ENCODE data around the gene CALB2. TPM values are rescaled to one million over a fixed set of nuclear protein-coding genes. Genes with fewer than 3 reads are reported as not detected.

Gene CALB2
- total RNA-seq, 1 donor from 2014 or later, result 1.6 TPM

GRCh38 chr16:71359431-71359830 lies 908 bp downstream of the CALB2 start:
- peaks cover 10% of the 10 kb centered on the region for H3K4me1 ChIP-seq
- no peak overlapping the region for H3K27ac ChIP-seq
- intact Hi-C loops (cut with DNase I), result no loop called here
- no peaks in the 10 kb centered on the region for H3K36me3 ChIP-seq
- H3K27me3 ChIP-seq (ENCODE audit: low read depth), result peaks cover 33% of the 10 kb centered on the region
- TF ChIP-seq CTCF (IDR thresholded peaks at IDR 0.05), result no peak
- no peaks in the 10 kb centered on the region for H3K9me3 ChIP-seq
- H3K4me3 ChIP-seq, result peak overlapping the region; percentile 43
- ATAC-seq, result no peak
- no peak for DNase-seq

GRCh38 chr16:71360378-71360777 lies 1.9 kb downstream of the CALB2 start:
- ATAC-seq (no peak), DNase-seq (no peak)
- TF ChIP-seq CTCF (IDR thresholded peaks at IDR 0.05), result no peak
- H3K4me1 ChIP-seq, result peaks cover 10% of the 10 kb centered on the region
- H3K9me3 ChIP-seq, result no peaks in the 10 kb centered on the region
- no peak overlapping the region for H3K27ac ChIP-seq
- H3K4me3 ChIP-seq, result no peak overlapping the region
- intact Hi-C loops (cut with DNase I), result no loop called here
- H3K27me3 ChIP-seq (ENCODE audit: low read depth), result peaks cover 33% of the 10 kb centered on the region
- H3K36me3 ChIP-seq, result no peaks in the 10 kb centered on the region

GRCh38 chr16:71364133-71364681 lies 5.7 kb downstream of the CALB2 start:
- ATAC-seq, result no peak
- DNase-seq, result no peak

GRCh38 chr16:71365021-71365420 lies 6.5 kb downstream of the CALB2 start:
- Histone ChIP-seq H3K9me3 (no peaks in the 10 kb centered on the region), H3K27me3 (ENCODE audit: low read depth) (peaks cover 6% of the 10 kb centered on the region), H3K4me3 (no peak overlapping the region), H3K27ac (no peak overlapping the region), H3K36me3 (no peaks in the 10 kb centered on the region), H3K4me1 (no peaks in the 10 kb centered on the region)
- DNase-seq (no peak), ATAC-seq (no peak)
- intact Hi-C loops (cut with DNase I), result no loop called here
- no peak for TF ChIP-seq CTCF (IDR thresholded peaks at IDR 0.05)

More at GRCh38 chr16:71364133-71364681, 5.7 kb downstream of the CALB2 start:
- intact Hi-C loops (cut with DNase I), result no loop called here
- H3K27me3 ChIP-seq (ENCODE audit: low read depth), result peaks cover 14% of the 10 kb centered on the region
- TF ChIP-seq CTCF (IDR thresholded peaks at IDR 0.05), result no peak
- H3K9me3 ChIP-seq, result no peaks in the 10 kb centered on the region
- H3K4me3 ChIP-seq, result no peak overlapping the region
- no peak overlapping the region for H3K27ac ChIP-seq
- no peaks in the 10 kb centered on the region for H3K36me3 ChIP-seq
- H3K4me1 ChIP-seq, result no peaks in the 10 kb centered on the region

GRCh38 chr16:71367241-71367976 lies 8.9 kb downstream of the CALB2 start:
- peak; percentile 59 for DNase-seq
- H3K9me3 ChIP-seq, result no peaks in the 10 kb centered on the region

More at GRCh38 chr16:71367241-71367976, 8.9 kb downstream of the CALB2 start:
- peak; percentile 36 for TF ChIP-seq CTCF (IDR thresholded peaks at IDR 0.05)
- peaks cover 7% of the 10 kb centered on the region for H3K27me3 ChIP-seq (ENCODE audit: low read depth)
- H3K4me1 ChIP-seq, result no peaks in the 10 kb centered on the region
- H3K4me3 ChIP-seq, result no peak overlapping the region
- H3K36me3 ChIP-seq, result no peaks in the 10 kb centered on the region
- intact Hi-C loops (cut with DNase I), result no loop called here
- peak; percentile 35 to 51 for ATAC-seq
- no peak overlapping the region for H3K27ac ChIP-seq

Data from lower lobe of right lung (tissue), 2 donors.